ENCODE data around the gene CLEC4M. TPM values are rescaled to one million over a fixed set of nuclear protein-coding genes. Genes with fewer than 3 reads are reported as not detected.
"Not testable (repeated sequence)": the region's sequence is repeated elsewhere in the genome, so short reads cannot be mapped to it uniquely, and the experiment has no call there.

The CLEC4M gene
- total RNA-seq, 1 experiment from 2014 or later = not detected

- no peak for DNase-seq
- Histone ChIP-seq H3K36me3 (no peaks in the 10 kb centered on the region), H3K9me3 (peaks cover 4% of the 10 kb centered on the region; the same call in 1 of the 2 replicates), H3K27me3 (peaks cover 77% of the 10 kb centered on the region), H3K4me3 (no peak overlapping the region)
Measured at GRCh38 chr19:7737215-7737614, 25.8 kb upstream of the CLEC4M start.

DNA sequence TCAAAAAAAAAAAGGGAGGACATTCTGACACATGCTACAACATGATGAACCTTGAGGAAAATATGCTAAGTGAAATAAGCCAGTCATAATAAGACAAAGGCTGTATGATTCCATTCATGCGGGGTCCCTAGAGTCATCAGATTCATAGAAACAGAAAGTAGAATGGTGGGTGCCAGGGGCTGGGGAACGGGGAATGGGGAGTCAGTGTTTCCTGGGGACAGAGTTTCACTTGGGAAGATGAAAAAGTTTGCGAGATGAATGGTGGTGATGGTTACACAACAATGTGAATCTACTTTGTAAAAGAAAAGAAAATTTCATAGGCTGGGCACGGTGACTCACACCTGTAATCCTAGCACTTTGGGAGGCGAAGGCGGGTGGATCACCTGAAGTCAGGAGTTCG, 25.0 kb upstream of the CLEC4M start:
- Histone ChIP-seq H3K27me3 (peaks cover 78% of the 10 kb centered on the region), H3K36me3 (no peaks in the 10 kb centered on the region), H3K9me3 (peaks cover 4% of the 10 kb centered on the region; the same call in 1 of the 2 replicates), H3K4me3 (no peak overlapping the region)
- DNase-seq = no peak

DNA sequence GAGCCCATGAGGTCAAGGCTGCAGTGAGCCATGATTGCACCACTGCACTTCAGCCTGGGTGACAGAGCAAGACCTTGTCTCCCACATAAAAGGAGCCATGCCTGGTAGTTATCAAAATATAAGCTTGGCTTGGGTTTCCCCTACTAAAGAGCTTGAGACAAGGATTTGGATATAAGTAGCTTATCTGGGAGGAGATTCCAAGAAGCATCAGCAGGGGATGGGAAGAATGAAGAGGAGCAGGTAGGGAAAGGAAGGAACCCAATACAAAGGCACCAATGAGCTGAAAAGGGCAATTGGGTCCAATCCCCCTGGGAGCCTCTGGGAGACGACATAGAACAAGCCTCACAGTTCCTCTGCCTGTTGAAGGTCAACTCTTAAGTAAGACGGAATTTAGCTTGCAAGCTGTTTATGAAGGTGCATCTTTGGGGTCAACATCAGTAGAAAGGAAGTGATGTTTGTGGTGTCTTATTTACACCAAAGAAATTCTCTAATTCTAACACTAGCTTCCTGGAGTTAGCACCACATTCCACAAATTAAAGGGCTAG, 23.8 kb upstream of the CLEC4M start:
- Histone ChIP-seq H3K27me3 (peaks cover 79% of the 10 kb centered on the region), H3K9me3 (peaks cover 4% of the 10 kb centered on the region; the same call in 1 of the 2 replicates), H3K4me3 (no peak overlapping the region), H3K36me3 (no peaks in the 10 kb centered on the region)
- DNase-seq = no peak

- H3K9me3 ChIP-seq = peaks cover 4% of the 10 kb centered on the region; the same call in 1 of the 2 replicates
- no peak for DNase-seq
- H3K36me3 ChIP-seq = no peaks in the 10 kb centered on the region
- peaks cover 79% of the 10 kb centered on the region for H3K27me3 ChIP-seq
- H3K4me3 ChIP-seq = no peak overlapping the region
Measured at GRCh38 chr19:7739801-7740681, 23.0 kb upstream of the CLEC4M start.

- H3K36me3 ChIP-seq = no peaks in the 10 kb centered on the region
- no peak overlapping the region for H3K4me3 ChIP-seq
- DNase-seq = no peak
- peaks cover 76% of the 10 kb centered on the region for H3K27me3 ChIP-seq
- H3K9me3 ChIP-seq = peaks cover 4% of the 10 kb centered on the region; the same call in 1 of the 2 replicates
Measured at GRCh38 chr19:7740682-7741054, 22.4 kb upstream of the CLEC4M start.

GRCh38 chr19:7742575-7742974, 20.5 kb upstream of the CLEC4M start:
- peaks cover 65% of the 10 kb centered on the region for H3K27me3 ChIP-seq
- no peak overlapping the region for H3K4me3 ChIP-seq
- no peak for DNase-seq
- H3K9me3 ChIP-seq = peaks cover 4% of the 10 kb centered on the region; the same call in 1 of the 2 replicates
- no peaks in the 10 kb centered on the region for H3K36me3 ChIP-seq

GRCh38 chr19:7742991-7743390, 20.1 kb upstream of the CLEC4M start:
- Histone ChIP-seq H3K9me3 (peaks cover 4% of the 10 kb centered on the region; the same call in 1 of the 2 replicates), H3K4me3 (no peak overlapping the region), H3K27me3 (peaks cover 62% of the 10 kb centered on the region), H3K36me3 (no peaks in the 10 kb centered on the region)
- no peak for DNase-seq

- peaks cover 59% of the 10 kb centered on the region for H3K27me3 ChIP-seq
- no peak overlapping the region for H3K4me3 ChIP-seq
- H3K9me3 ChIP-seq = peaks cover 4% of the 10 kb centered on the region; the same call in 1 of the 2 replicates
- DNase-seq = no peak
- no peaks in the 10 kb centered on the region for H3K36me3 ChIP-seq
Measured at GRCh38 chr19:7743425-7743841, 19.6 kb upstream of the CLEC4M start.

- H3K4me3 ChIP-seq = no peak overlapping the region
- no peak for DNase-seq
- H3K27me3 ChIP-seq = peaks cover 61% of the 10 kb centered on the region
- H3K9me3 ChIP-seq = peaks cover 4% of the 10 kb centered on the region; the same call in 1 of the 2 replicates
- no peaks in the 10 kb centered on the region for H3K36me3 ChIP-seq
Measured at GRCh38 chr19:7744199-7744786, 18.8 kb upstream of the CLEC4M start.

DNA sequence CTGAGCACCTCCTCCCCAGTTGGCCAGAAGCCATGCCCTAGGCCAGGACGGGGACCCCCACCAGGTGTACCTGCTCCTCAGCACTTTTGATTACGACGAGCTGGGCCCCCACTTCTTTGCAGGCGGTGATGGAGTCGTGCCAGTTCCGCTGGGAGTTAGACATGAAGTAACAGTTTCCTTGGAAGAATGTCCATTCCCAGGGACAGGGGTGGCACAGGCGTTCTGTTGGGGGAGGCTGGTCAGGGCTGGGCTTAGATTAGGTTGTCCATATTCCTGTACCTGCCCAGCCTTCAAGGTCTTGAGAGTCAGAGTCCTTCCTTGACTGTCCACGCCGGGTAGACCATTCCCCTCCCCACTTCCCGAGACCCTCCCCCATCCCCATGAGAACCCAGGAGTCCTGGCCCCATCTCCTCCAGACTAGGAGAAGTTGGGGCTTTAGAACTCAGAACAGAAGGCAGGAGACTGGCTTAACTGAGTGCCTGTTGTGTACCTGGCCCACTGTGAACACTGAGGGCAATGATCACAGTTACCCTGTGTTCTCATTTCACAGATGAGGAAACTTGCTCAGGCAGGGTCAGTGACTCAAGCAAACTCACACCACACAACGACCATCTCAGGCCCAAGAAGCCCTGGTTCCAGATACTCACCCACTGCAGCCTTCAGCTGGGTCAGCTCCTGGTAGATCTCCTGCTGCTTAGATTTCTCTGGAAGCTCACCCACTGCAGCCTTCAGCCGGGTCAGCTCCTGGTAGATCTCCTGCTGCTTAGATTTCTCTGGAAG, 18.0 kb upstream of the CLEC4M start:
- H3K36me3 ChIP-seq = no peaks in the 10 kb centered on the region
- DNase-seq = no peak
- H3K27me3 ChIP-seq = peaks cover 54% of the 10 kb centered on the region
- no peak overlapping the region for H3K4me3 ChIP-seq
- H3K9me3 ChIP-seq = peaks cover 4% of the 10 kb centered on the region; the same call in 1 of the 2 replicates

DNA sequence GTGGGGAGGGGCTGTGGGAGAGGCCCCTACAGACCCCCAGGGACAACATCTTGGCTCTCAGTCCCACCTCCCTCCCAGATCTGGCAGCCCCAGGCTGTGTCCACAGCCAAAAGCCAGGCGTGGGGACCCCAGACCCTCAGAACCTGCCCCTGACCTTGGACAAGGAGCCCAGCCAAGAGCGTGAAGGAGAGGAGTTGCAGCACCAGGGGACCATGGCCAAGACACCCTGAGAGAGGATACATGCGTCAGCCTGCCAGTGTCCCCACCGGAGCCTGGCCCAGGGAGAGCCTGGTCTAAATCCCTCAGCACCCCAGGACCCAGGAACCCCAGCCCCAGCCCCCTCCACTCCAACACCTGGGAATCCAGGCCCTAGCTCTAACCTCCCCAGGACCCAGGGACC, 16.7 kb upstream of the CLEC4M start:
- not testable (repeated sequence) for DNase-seq, H3K9me3 ChIP-seq, H3K36me3 ChIP-seq, H3K4me3 ChIP-seq
- H3K27me3 ChIP-seq = peaks cover 50% of the 10 kb centered on the region

- DNase-seq = no peak
- H3K9me3 ChIP-seq = no peaks in the 10 kb centered on the region
- no peaks in the 10 kb centered on the region for H3K36me3 ChIP-seq
- H3K27me3 ChIP-seq = peaks cover 44% of the 10 kb centered on the region
- H3K4me3 ChIP-seq = no peak within 1 kb of the TSS
Measured at GRCh38 chr19:7746903-7747884, 15.8 kb upstream of the CLEC4M start, which contains the start of gene CD209. TSS of gene CD209 (minus strand) at chr19:7747534. CDS start at chr19:7747511, 23 bp downstream.

- H3K27me3 ChIP-seq = peaks cover 43% of the 10 kb centered on the region
- no peaks in the 10 kb centered on the region for H3K36me3 ChIP-seq
- H3K4me3 ChIP-seq = no peak overlapping the region
- no peak for DNase-seq
- H3K9me3 ChIP-seq = 0 out of 2 replicates have a peak, but pooled peaks cover 1% of the 10 kb centered on the region
Measured at GRCh38 chr19:7748171-7748570, 14.9 kb upstream of the CLEC4M start.

DNA sequence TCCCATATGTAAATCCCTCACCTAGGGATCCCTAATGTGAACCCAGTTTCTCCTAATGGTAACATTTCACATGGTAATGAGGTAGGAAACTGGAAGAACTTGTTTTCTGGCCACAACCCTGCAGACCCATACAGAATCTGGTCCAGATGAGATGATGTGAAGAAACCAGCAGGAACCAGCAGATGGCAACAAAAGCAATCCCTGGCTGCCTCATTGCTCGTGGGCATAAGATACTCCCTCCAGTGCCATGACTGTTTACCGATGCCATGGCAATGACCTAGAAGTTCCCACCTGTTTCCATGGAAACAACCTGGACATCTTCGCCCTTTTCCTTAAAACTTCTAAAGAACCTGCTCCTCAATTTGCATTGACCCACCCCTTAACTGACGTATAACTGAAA, 14.3 kb upstream of the CLEC4M start:
- Histone ChIP-seq H3K4me3 (no peak overlapping the region), H3K27me3 (peaks cover 41% of the 10 kb centered on the region), H3K36me3 (no peaks in the 10 kb centered on the region), H3K9me3 (0 out of 2 replicates have a peak, but pooled peaks cover 1% of the 10 kb centered on the region)
- DNase-seq = peak; percentile 24

DNA sequence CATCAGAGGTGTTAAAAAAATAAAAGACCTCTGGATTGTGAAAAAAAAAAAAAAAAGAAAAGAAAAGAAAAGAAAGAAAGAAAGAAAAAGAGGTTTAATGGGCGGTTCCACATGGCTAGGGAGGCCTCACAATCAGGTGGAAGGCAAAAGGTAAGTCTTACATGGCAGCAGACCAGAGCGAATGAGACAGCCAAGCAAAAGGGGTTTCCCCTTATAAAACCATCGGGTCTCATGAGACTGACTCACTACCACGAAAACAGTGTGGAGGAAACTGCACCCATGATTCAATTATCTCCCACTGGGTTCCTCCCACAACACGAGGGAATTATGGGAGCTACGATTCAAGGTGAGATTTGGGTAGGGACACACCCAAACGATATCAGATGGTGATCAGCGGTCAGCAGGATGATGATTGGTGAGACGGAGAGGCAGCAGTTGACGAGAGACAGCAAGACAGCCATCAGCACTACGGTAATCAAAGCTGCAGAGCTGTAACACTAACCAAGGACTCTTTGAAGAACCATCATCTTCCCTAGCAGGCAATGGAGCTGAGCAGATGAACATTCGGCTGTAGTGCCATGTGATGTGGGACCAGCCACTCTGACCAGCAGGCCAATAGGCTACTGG, 11.8 kb upstream of the CLEC4M start:
- no peak overlapping the region for H3K4me3 ChIP-seq
- H3K9me3 ChIP-seq = peaks cover 8% of the 10 kb centered on the region
- H3K27me3 ChIP-seq = peaks cover 34% of the 10 kb centered on the region
- no peaks in the 10 kb centered on the region for H3K36me3 ChIP-seq
- no peak for DNase-seq

Measured in MG63 (cell line).